ENCODE data around the gene JAK1.

Gene JAK1

DNA sequence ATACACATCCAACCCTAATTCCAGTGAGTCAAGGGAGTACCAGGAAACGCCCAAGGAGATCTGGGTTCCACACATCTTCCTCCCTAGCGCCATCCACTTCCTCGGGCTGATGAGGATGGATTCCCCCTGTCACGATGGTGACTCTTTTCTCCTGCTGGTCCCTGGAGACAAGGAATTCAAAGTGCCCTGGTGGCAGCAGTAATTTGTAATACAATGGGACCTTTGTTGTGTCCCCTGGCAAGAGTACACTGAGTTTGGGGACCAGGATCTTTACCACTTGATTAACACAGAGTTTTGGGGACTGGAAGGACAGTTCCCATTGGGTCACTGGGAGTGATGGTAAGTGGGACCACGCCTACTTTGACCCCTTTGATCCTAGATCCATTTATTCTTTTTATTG, 9.4 kb upstream of the JAK1 start:
- H3K27me3 ChIP-seq (ENCODE audit: control insufficient read depth, insufficient read depth, low read length): no peaks in the 10 kb centered on the region
- no peak overlapping the region for H3K27ac ChIP-seq (ENCODE audit: low read length)
- no peak overlapping the region for H3K4me3 ChIP-seq (ENCODE audit: low read length)
- H3K36me3 ChIP-seq (ENCODE audit: control insufficient read depth, low read depth, low read length): no peaks in the 10 kb centered on the region
- no peaks in the 10 kb centered on the region for H3K4me1 ChIP-seq (ENCODE audit: control insufficient read depth, low read depth, low read length)
- no peaks in the 10 kb centered on the region for H3K9me3 ChIP-seq (ENCODE audit: control insufficient read depth, low read depth, low read length)
- H3K9ac ChIP-seq (ENCODE audit: low read length): no peak overlapping the region

- Histone ChIP-seq H3K27ac (ENCODE audit: low read length) (no peak overlapping the region), H3K36me3 (ENCODE audit: control insufficient read depth, low read depth, low read length) (no peaks in the 10 kb centered on the region), H3K9ac (ENCODE audit: low read length) (no peak overlapping the region), H3K27me3 (ENCODE audit: control insufficient read depth, insufficient read depth, low read length) (no peaks in the 10 kb centered on the region), H3K4me1 (ENCODE audit: control insufficient read depth, low read depth, low read length) (no peaks in the 10 kb centered on the region), H3K9me3 (ENCODE audit: control insufficient read depth, low read depth, low read length) (no peaks in the 10 kb centered on the region), H3K4me3 (ENCODE audit: low read length) (no peak overlapping the region)
Observed at GRCh38 chr1:64975127-64975526, 8.8 kb upstream of the JAK1 start.

DNA sequence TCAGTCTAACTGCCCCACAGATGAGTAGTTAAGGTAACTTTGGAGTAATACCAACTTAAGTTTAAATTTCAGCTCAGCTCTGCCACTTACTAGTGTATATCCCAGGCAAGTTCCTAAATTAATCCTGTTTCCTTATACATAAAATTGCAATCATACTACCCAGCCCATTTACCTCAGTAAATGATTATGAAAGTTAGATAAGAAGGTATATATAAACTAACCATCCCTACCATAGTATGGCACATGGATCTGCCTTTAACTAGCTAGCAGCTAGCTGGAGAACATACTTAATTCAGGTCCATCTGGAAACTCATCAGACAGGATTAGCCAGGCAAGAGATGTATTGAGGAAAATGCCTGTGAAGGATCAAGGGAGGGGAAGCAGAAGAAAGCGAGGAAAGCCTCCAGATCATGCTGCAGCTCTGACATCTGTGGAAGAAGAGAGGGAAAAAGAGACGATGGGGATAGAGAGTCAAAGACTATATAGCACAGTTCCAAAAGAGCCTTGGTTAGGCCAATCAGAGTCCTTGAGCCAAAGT, 8.0 kb upstream of the JAK1 start:
- Histone ChIP-seq H3K9me3 (ENCODE audit: control insufficient read depth, low read depth, low read length) (no peaks in the 10 kb centered on the region), H3K27ac (ENCODE audit: low read length) (no peak overlapping the region), H3K9ac (ENCODE audit: low read length) (no peak overlapping the region), H3K27me3 (ENCODE audit: control insufficient read depth, insufficient read depth, low read length) (no peaks in the 10 kb centered on the region), H3K4me3 (ENCODE audit: low read length) (no peak overlapping the region), H3K36me3 (ENCODE audit: control insufficient read depth, low read depth, low read length) (no peaks in the 10 kb centered on the region), H3K4me1 (ENCODE audit: control insufficient read depth, low read depth, low read length) (no peaks in the 10 kb centered on the region)

GRCh38 chr1:64973061-64973647, 6.8 kb upstream of the JAK1 start:
- H3K9ac ChIP-seq (ENCODE audit: low read length): no peak overlapping the region
- peaks cover 2% of the 10 kb centered on the region for H3K27me3 ChIP-seq (ENCODE audit: control insufficient read depth, insufficient read depth, low read length)
- H3K4me3 ChIP-seq (ENCODE audit: low read length): no peak overlapping the region
- H3K9me3 ChIP-seq (ENCODE audit: control insufficient read depth, low read depth, low read length): no peaks in the 10 kb centered on the region
- H3K36me3 ChIP-seq (ENCODE audit: control insufficient read depth, low read depth, low read length): no peaks in the 10 kb centered on the region
- no peak overlapping the region for H3K27ac ChIP-seq (ENCODE audit: low read length)
- no peaks in the 10 kb centered on the region for H3K4me1 ChIP-seq (ENCODE audit: control insufficient read depth, low read depth, low read length)

- H3K4me3 ChIP-seq (ENCODE audit: low read length): no peak overlapping the region
- no peak overlapping the region for H3K27ac ChIP-seq (ENCODE audit: low read length)
- H3K4me1 ChIP-seq (ENCODE audit: control insufficient read depth, low read depth, low read length): peaks cover 10% of the 10 kb centered on the region
- H3K9ac ChIP-seq (ENCODE audit: low read length): no peak overlapping the region
- H3K36me3 ChIP-seq (ENCODE audit: control insufficient read depth, low read depth, low read length): no peaks in the 10 kb centered on the region
- H3K9me3 ChIP-seq (ENCODE audit: control insufficient read depth, low read depth, low read length): no peaks in the 10 kb centered on the region
- peaks cover 26% of the 10 kb centered on the region for H3K27me3 ChIP-seq (ENCODE audit: control insufficient read depth, insufficient read depth, low read length)
Observed at GRCh38 chr1:64969305-64970046, 3.1 kb upstream of the JAK1 start.

DNA sequence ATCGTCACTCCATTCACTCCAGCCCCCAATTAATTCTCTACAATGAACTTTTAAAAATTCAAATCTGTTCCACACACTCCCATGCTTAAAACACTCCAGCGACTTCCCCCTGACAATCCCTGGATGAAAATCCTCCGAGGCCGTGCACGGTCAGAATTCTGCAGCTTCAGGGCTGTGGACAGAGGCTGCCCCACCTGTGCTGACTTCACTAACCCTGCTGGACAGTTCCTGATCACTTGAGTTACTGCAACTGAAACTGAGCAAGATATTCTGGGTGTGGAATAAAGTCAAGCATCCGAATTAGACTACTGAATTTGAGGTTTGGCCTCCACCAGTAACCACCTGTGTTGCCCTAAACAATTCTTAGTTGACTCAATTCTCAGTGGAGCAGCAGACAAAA, 1.0 kb upstream of the JAK1 start:
- Histone ChIP-seq H3K9me3 (ENCODE audit: control insufficient read depth, low read depth, low read length) (no peaks in the 10 kb centered on the region), H3K27me3 (ENCODE audit: control insufficient read depth, insufficient read depth, low read length) (peaks cover 38% of the 10 kb centered on the region), H3K4me3 (ENCODE audit: low read length) (no peak overlapping the region), H3K36me3 (ENCODE audit: control insufficient read depth, low read depth, low read length) (no peaks in the 10 kb centered on the region), H3K4me1 (ENCODE audit: control insufficient read depth, low read depth, low read length) (peaks cover 11% of the 10 kb centered on the region), H3K9ac (ENCODE audit: low read length) (no peak overlapping the region), H3K27ac (ENCODE audit: low read length) (no peak overlapping the region)

- peaks cover 14% of the 10 kb centered on the region for H3K4me1 ChIP-seq (ENCODE audit: control insufficient read depth, low read depth, low read length)
- H3K9ac ChIP-seq (ENCODE audit: low read length): peak overlapping the region; percentile 49
- peak overlapping the region; percentile 93 for H3K4me3 ChIP-seq (ENCODE audit: low read length)
- H3K9me3 ChIP-seq (ENCODE audit: control insufficient read depth, low read depth, low read length): no peaks in the 10 kb centered on the region
- H3K27me3 ChIP-seq (ENCODE audit: control insufficient read depth, insufficient read depth, low read length): peaks cover 38% of the 10 kb centered on the region
- no peak overlapping the region for H3K27ac ChIP-seq (ENCODE audit: low read length)
- H3K36me3 ChIP-seq (ENCODE audit: control insufficient read depth, low read depth, low read length): no peaks in the 10 kb centered on the region
Observed at GRCh38 chr1:64965366-64966157, 787 bp downstream of the JAK1 start.

DNA sequence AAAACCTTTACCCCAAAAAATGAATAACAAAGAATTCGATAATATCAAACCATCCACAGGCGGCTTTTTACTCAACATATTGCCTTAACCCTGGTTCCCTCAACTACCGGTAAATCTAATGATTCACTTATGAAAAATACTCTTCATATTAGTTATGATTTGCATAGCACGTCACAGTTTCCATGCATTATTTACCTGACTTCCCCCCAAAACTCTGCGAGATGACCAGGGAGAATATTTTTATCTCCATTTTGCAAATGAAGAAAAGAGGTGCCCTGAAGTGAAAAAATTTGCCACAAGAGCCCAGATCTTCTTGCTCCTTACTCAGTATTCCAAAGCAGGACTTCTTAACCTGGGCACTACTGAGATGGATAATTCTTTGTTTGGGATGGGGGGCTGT, 2.9 kb downstream of the JAK1 start:
- Histone ChIP-seq H3K9ac (ENCODE audit: low read length) (no peak overlapping the region), H3K27me3 (ENCODE audit: control insufficient read depth, insufficient read depth, low read length) (peaks cover 38% of the 10 kb centered on the region), H3K27ac (ENCODE audit: low read length) (no peak overlapping the region), H3K9me3 (ENCODE audit: control insufficient read depth, low read depth, low read length) (no peaks in the 10 kb centered on the region), H3K4me3 (ENCODE audit: low read length) (no peak overlapping the region), H3K36me3 (ENCODE audit: control insufficient read depth, low read depth, low read length) (no peaks in the 10 kb centered on the region), H3K4me1 (ENCODE audit: control insufficient read depth, low read depth, low read length) (peaks cover 15% of the 10 kb centered on the region)

DNA sequence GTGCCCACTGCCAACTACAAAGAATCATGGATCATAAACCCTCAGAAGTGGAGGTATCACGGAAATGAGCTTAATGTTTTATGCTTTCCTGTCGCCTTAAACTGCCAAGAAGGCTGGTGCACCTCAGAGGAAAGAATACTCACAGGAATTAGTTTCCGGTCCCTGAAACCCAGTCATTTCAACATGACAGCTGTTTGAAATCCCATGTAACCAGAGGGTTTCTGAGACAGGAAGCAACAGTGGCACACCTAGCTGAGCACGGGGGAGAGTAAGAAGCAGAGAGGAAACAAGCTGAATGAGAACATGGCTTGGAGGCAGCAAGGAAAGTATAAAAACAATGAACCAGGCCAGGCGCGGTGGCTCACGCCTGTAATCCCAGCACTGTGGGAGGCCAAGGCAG, 3.9 kb downstream of the JAK1 start:
- no peak overlapping the region for H3K4me3 ChIP-seq (ENCODE audit: low read length)
- H3K9me3 ChIP-seq (ENCODE audit: control insufficient read depth, low read depth, low read length): no peaks in the 10 kb centered on the region
- no peak overlapping the region for H3K9ac ChIP-seq (ENCODE audit: low read length)
- H3K4me1 ChIP-seq (ENCODE audit: control insufficient read depth, low read depth, low read length): peaks cover 15% of the 10 kb centered on the region
- H3K36me3 ChIP-seq (ENCODE audit: control insufficient read depth, low read depth, low read length): no peaks in the 10 kb centered on the region
- peaks cover 29% of the 10 kb centered on the region for H3K27me3 ChIP-seq (ENCODE audit: control insufficient read depth, insufficient read depth, low read length)
- no peak overlapping the region for H3K27ac ChIP-seq (ENCODE audit: low read length)

DNA sequence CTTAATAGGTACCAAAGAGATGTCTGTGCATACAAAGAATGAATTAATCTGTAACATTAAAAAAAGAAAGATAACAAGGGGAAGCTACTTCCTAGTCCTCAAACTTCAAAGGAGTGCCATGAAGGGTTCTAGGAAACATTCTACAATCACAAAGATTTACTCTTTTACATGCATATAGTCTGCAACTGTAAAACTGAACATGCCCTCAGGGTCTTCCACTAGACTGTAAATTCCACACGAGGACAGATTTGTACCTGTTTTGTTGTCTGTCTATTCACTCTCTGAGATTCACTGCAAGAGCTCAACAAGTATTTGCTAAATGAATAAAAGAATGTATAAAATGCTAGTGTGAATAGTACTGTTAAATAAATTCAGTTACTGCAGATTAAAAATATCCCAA, 4.4 kb downstream of the JAK1 start:
- Histone ChIP-seq H3K9me3 (ENCODE audit: control insufficient read depth, low read depth, low read length) (no peaks in the 10 kb centered on the region), H3K9ac (ENCODE audit: low read length) (no peak overlapping the region), H3K4me1 (ENCODE audit: control insufficient read depth, low read depth, low read length) (peaks cover 16% of the 10 kb centered on the region), H3K27me3 (ENCODE audit: control insufficient read depth, insufficient read depth, low read length) (peaks cover 24% of the 10 kb centered on the region), H3K27ac (ENCODE audit: low read length) (no peak overlapping the region), H3K4me3 (ENCODE audit: low read length) (no peak overlapping the region), H3K36me3 (ENCODE audit: control insufficient read depth, low read depth, low read length) (no peaks in the 10 kb centered on the region)

DNA sequence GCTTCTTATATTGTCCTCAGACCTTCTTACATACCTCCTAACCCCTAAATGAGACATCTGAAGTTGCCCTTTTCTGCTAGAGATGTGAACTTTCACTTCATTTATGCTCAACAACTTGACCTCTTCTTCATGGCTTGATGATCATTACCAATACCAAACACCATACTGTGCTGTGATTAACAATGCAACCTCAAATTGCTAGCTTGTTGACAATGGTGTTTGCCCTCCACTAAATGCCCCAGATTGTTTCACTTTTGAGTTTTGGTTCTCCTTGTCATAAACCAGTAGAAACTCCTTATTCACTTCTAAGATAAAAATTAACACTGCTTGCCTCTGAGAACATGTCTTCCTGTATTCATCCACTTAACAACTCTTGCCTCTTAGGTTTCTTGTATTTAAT, 5.6 kb downstream of the JAK1 start:
- no peaks in the 10 kb centered on the region for H3K9me3 ChIP-seq (ENCODE audit: control insufficient read depth, low read depth, low read length)
- peaks cover 25% of the 10 kb centered on the region for H3K4me1 ChIP-seq (ENCODE audit: control insufficient read depth, low read depth, low read length)
- no peak overlapping the region for H3K9ac ChIP-seq (ENCODE audit: low read length)
- no peak overlapping the region for H3K27ac ChIP-seq (ENCODE audit: low read length)
- no peaks in the 10 kb centered on the region for H3K36me3 ChIP-seq (ENCODE audit: control insufficient read depth, low read depth, low read length)
- no peak overlapping the region for H3K4me3 ChIP-seq (ENCODE audit: low read length)
- peaks cover 23% of the 10 kb centered on the region for H3K27me3 ChIP-seq (ENCODE audit: control insufficient read depth, insufficient read depth, low read length)
